Esophagus (tissue), 2 donors: Measurements from ENCODE around the gene TRERF1. TPM values are rescaled to one million over a fixed set of nuclear protein-coding genes. Genes with fewer than 3 reads are reported as not detected.
"Not testable (repeated sequence)": the region's sequence is repeated elsewhere in the genome, so short reads cannot be mapped to it uniquely, and the experiment has no call there.

Experiments
- H3K27ac ChIP-seq, 2 donors: one replicate each; pipeline ENCODE4 v1.5.1; 2013; ENCODE audit warnings: low read depth in 2 of 2, mild to moderate bottlenecking in 2 of 2, inconsistent platforms in 1 of 2, low read length in 1 of 2, moderate library complexity in 1 of 2
- H3K27me3 ChIP-seq, 2 donors: one replicate each; pipeline ENCODE4 v1.6.1; 2013; ENCODE audit warnings: low read length in 2 of 2, control low read depth in 1 of 2, mild to moderate bottlenecking in 1 of 2; ENCODE audit not compliant: insufficient read depth in 2 of 2, control insufficient read depth in 1 of 2
- H3K36me3 ChIP-seq, 2 donors: one replicate each; pipeline ENCODE4 v1.6.1; 2013; ENCODE audit warnings: low read length in 1 of 2; ENCODE audit not compliant: control insufficient read depth in 2 of 2, insufficient read depth in 2 of 2
- H3K4me1 ChIP-seq, 2 donors: one replicate each; pipeline ENCODE4 v1.6.1; 2013; ENCODE audit warnings: low read length in 1 of 2; ENCODE audit not compliant: control insufficient read depth in 2 of 2, insufficient read depth in 2 of 2
- H3K4me3 ChIP-seq, 2 donors: one replicate each; pipeline ENCODE4 v1.5.1; 2013; ENCODE audit warnings: low read length in 2 of 2, mild to moderate bottlenecking in 2 of 2, low read depth in 1 of 2, moderate library complexity in 1 of 2
- H3K9me3 ChIP-seq, 2 donors: one replicate each; pipeline ENCODE4 v1.6.1; 2013; ENCODE audit warnings: mild to moderate bottlenecking in 2 of 2, low read depth in 1 of 2, low read length in 1 of 2, moderate library complexity in 1 of 2; ENCODE audit not compliant: control insufficient read depth in 2 of 2, insufficient read depth in 1 of 2
- WGBS, 2 donors: extraction: QIAGEN DNeasy Blood & Tissue Kit; methylation state at CpG; one replicate each; pipeline ENCODE4 v1.1.7; 2013; 5-methylcytosine and 5-hydroxymethylcytosine counted together
- polyA plus RNA-seq, 2 donors: library from polyadenylated mRNA; stranded (reverse); fragments of 200-250 nt; gene quantifications; one replicate each; pipeline ENCODE4 v1.2.3, GENCODE V29; 2013
- donor health status: healthy with polysubstance abuse.
- donor health status: Bipolar disorder and iron deficiency.

The TRERF1 gene
- polyA plus RNA-seq, 2 donors: 4.6 to 8.1 TPM

DNA sequence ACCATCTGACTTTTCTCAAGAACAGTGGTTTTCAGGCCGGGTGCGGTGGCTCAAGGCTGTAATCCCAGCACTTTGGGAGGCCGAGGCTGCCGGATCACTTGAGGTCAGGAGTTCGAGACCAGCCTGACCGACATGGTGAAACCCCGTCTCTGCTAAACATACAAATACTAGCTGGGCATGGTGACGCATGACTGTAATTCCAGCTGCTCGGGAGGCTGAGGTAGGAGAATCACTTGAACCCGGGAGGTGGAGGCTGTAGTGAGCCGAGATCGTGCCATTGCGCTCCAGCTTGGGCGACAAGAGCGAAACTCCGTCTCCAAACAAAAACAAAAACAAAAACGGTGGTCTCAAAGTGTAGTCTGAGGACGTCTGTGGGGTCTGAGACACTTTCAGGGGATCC is 235.2 kb downstream of the TRERF1 start:
- not testable (repeated sequence) for H3K4me1 ChIP-seq, H3K27ac ChIP-seq

DNA sequence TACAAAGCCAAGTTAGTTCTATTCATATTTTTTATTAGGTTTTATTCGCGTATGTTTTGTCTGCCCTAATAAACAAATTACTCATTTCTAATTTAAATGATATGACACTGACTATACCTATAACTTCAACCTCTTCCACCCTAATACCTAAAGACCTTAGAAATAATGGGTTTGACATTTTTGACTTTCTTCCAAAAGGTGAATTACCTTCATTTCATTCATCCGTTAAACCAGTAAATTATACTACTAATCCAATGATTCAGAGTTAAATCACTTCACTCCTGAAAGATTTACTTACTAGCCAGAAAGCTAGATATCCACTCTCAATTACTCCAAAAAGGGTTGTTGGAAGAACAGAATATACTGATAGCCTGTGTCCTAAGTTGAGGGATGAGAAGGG is 239.3 kb downstream of the TRERF1 start:
- peaks cover 6 to 10% of the 10 kb centered on the region in 2 donors for H3K36me3 ChIP-seq

More for the DNA sequence above, 235.2 kb downstream of the TRERF1 start:
- not testable (repeated sequence) for H3K27me3 ChIP-seq, H3K36me3 ChIP-seq, H3K9me3 ChIP-seq
- 77 to 81% methylated on average over 18 of the region's 18 CpGs for WGBS, 2 donors
- H3K4me3 ChIP-seq: peak overlapping the region; percentile 29 to 94

DNA sequence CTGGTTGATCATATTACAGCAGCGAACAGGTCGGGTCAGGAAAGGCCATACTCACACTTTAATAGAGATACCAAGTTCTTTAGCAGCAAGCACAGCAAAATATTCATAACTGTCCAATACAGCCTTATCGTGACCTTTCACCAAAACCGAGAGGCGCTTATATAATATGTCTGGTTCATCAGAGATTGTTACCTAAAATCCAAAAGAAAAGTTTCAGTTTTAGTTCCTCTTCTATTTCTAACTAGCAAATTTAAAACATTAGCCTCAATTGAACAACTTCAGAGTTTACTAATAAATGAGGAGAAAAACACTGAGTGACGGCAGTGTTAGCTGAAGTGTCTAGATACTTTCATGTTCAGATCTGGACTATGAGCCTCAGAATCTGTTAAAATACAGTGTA is 240.0 kb downstream of the TRERF1 start:
- H3K36me3 ChIP-seq: peaks cover 6 to 10% of the 10 kb centered on the region in 2 donors
- WGBS, 2 donors: 87 to 93% methylated on average over 6 of the region's 6 CpGs

More for the DNA sequence above, 239.3 kb downstream of the TRERF1 start:
- H3K9me3 ChIP-seq: no peaks in the 10 kb centered on the region
- no peak overlapping the region for H3K4me3 ChIP-seq
- WGBS, 2 donors: 58 to 67% methylated on average over 3 of the region's 3 CpGs
- H3K4me1 ChIP-seq: peaks cover 0 to 3% of the 10 kb centered on the region in 2 donors
- H3K27ac ChIP-seq: no peak overlapping the region
- no peaks in the 10 kb centered on the region for H3K27me3 ChIP-seq

DNA sequence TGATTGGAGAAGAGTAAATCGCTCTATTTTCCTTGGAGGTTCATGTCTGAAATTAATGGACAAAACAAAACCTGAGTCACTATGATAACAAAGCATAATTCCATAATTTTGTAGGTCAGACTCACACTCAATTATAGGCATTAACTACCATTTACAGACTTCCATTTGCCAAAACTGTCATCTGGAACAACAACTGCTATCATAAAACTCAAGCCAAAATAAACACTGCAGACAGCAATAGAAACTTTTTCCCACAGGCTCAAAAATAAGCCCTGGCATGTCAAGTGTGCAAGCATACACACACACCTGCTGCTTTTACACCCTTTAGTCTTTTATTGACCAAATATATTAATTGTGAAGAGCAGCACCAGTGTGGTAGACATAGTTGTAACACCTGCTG is 241.2 kb downstream of the TRERF1 start:
- no peak overlapping the region for H3K27ac ChIP-seq
- no CpG with 5 or more reads among the region's 1 CpG for WGBS, 2 donors
- no peaks in the 10 kb centered on the region for H3K4me1 ChIP-seq
- no peak overlapping the region for H3K4me3 ChIP-seq
- H3K27me3 ChIP-seq: no peaks in the 10 kb centered on the region
- peaks cover 6 to 7% of the 10 kb centered on the region in 2 donors for H3K36me3 ChIP-seq
- H3K9me3 ChIP-seq: no peaks in the 10 kb centered on the region

More for the DNA sequence above, 240.0 kb downstream of the TRERF1 start:
- Histone ChIP-seq H3K9me3 (no peaks in the 10 kb centered on the region), H3K27ac (no peak overlapping the region), H3K4me1 (peaks cover 0 to 3% of the 10 kb centered on the region in 2 donors), H3K27me3 (no peaks in the 10 kb centered on the region), H3K4me3 (no peak overlapping the region)

DNA sequence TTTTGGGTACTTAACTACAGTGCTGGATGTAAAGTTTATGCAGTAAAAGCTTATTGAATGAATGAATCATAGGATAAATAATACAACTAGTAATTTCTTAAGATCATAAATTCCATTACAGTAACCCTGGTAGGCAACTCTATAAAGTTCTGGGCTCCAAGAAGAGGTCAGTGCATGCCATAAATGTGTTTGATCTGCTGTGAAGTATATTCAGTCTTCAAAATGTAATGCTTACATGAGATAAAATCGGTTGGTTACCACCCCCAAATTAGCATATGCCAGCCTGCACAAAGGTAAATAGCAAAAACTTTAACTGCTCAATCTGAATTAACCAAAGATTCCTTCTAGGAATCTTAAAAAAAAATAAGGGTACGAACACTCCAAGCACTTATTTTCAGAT is 244.2 kb downstream of the TRERF1 start:
- H3K27ac ChIP-seq, H3K4me1 ChIP-seq, H3K36me3 ChIP-seq, H3K4me3 ChIP-seq, H3K9me3 ChIP-seq, H3K27me3 ChIP-seq: not testable (repeated sequence)
- 76 to 78% methylated on average over 2 of the region's 2 CpGs for WGBS, 2 donors

DNA sequence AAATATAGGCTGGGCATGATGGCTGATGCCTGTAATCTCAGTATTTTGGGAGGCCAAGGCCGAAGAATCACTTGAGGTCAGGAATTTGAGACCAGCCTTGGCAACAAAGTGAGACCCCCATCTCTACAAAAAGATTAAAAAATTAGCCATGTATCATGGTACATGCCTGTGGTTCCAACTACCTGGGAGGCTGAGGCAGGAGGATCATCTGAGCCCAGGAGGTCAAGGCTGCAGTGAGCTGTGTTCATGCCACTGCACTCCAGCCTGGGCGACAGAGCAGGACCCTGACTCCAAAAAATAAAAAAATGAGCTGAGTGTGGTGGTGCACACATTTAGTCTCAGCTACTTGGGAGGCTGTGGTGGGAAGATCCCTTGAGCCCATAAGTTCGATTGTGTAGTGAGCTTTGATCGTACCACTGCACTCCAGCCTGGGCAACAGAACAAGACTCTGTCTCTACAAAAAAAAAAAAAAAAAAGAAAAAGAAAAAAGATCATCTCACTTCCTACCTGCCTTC is 246.9 kb downstream of the TRERF1 start:
- Histone ChIP-seq H3K4me1 (peaks cover 0 to 3% of the 10 kb centered on the region in 2 donors), H3K4me3 (no peak overlapping the region), H3K36me3 (peaks cover 4 to 7% of the 10 kb centered on the region in 2 donors), H3K27me3 (no peaks in the 10 kb centered on the region), H3K9me3 (no peaks in the 10 kb centered on the region), H3K27ac (peak overlapping the region in 1 of 2 donors; percentile 37)
- WGBS, 2 donors: 80 to 95% methylated on average over 4 of the region's 4 CpGs

DNA sequence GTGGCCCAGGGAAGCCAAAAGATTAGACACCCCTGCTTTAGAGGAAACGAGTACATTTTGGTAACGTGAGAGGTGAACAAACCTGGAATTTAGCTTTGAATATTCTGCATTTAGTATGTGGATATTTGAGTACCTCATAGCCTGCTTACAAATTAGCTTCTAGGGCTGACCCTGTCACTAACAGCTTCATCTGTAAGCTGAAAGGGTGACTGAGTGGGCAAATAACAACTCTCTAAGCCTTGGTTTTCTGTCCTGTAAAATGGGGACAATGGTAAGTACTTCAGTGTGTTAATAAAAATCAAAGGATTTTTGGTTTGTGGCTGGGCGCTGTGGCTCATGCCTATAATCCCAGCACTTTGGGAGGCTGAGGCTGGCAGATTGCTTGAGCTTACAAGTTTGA is 248.5 kb downstream of the TRERF1 start:
- H3K4me1 ChIP-seq: peaks cover 0 to 3% of the 10 kb centered on the region in 2 donors
- H3K27ac ChIP-seq: no peak overlapping the region
- H3K9me3 ChIP-seq: no peaks in the 10 kb centered on the region
- 91 to 92% methylated on average over 3 of the region's 3 CpGs for WGBS, 2 donors
- H3K36me3 ChIP-seq: no peaks in the 10 kb centered on the region
- H3K27me3 ChIP-seq: no peaks in the 10 kb centered on the region
- H3K4me3 ChIP-seq: no peak overlapping the region

DNA sequence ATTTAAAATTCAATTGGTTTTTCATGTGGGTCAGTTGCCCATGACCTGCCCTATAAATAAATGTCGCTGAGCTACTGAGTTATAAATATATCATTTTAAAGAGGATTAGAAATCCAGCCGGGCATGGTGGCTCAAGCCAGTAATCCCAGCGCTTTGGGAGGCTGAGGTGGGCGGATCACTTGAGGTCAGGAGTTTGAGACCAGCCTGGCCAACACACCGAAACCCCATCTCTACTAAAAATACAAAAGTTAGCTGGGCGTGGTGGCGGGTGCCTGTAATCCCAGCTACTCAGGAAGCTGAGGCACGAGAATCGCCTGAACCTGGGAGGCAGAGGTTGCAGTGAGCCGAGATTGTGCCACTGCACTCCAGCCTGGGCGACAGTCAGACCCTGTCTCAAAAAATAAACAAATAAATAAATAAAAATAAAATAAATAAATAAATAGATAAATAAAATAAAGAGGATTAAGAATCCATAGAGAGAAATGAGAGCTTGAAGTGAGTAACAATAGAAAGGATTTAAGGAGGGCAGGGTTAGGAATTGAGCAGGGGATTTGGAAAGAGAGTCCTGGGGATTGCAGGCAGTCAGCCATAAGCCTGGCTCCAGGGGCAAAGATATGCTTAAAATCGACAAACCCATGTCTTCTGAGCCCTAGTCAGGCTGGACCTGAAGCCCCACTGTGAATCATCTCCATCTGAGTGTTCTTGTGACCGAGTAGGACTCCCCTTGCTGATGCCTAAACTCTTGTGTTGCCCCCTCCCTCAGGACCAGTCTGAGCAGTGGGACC is 249.4 kb downstream of the TRERF1 start:
- H3K36me3 ChIP-seq, H3K4me1 ChIP-seq, H3K4me3 ChIP-seq, H3K27ac ChIP-seq, H3K9me3 ChIP-seq, H3K27me3 ChIP-seq: not testable (repeated sequence)
- WGBS, 2 donors: 79 to 89% methylated on average over 13 of the region's 13 CpGs

DNA sequence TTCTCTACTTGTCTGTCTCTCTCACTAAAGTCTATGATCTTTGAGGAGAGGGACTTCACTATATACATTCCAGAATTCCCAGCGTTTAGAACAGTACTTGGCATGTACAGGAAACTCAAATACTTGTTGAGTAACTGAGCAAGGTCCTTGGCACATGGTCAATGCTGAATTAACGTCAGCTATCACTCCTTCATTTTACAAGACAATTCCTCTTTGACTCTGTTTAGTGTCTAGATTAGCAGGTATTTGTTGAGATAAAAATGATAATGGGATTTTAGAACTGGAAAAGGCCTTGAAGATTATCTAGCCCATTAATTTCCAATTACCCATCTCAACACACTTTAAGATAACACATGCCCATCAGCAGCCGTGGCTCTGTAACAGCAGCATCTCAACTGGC is 250.3 kb downstream of the TRERF1 start:
- WGBS, 2 donors: 44 to 49% methylated on average over 3 of the region's 3 CpGs
- Histone ChIP-seq H3K4me3 (no peak overlapping the region), H3K27me3 (no peaks in the 10 kb centered on the region), H3K4me1 (peaks cover 2 to 7% of the 10 kb centered on the region in 2 donors), H3K27ac (no peak overlapping the region), H3K9me3 (no peaks in the 10 kb centered on the region), H3K36me3 (no peaks in the 10 kb centered on the region)

DNA sequence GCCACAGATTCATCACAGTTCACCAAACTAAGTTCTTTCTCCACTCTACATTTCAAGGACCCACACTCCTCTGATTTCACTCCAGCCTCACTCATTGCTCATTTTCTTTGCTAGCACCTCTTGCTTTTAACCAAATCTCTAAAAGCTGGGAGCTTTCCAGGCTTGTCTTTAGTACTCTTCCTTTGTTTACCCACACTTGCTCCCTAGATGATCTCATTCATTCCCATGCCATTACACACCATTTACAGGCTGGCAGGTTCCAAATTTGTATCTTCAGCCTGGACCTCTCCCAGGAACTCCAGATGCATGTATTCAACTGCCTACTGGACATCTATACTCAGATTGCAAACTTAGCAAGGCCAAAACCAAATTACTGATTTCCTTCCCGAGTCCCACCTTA is 251.7 kb downstream of the TRERF1 start:
- Histone ChIP-seq H3K4me1 (peaks cover 2 to 7% of the 10 kb centered on the region in 2 donors), H3K27ac (no peak overlapping the region), H3K36me3 (no peaks in the 10 kb centered on the region), H3K4me3 (no peak overlapping the region), H3K9me3 (no peaks in the 10 kb centered on the region), H3K27me3 (no peaks in the 10 kb centered on the region)
- 55 to 64% methylated on average over 1 of the region's 1 CpG for WGBS, 2 donors
